IPS DF 6.9 (cell line): ENCODE results near the gene GRIK4.

Experiments
- DNase-seq: peaks from one replicate; pipeline ENCODE4 v3.0.0-alpha.2; 2013; ENCODE audit warnings: low read depth, low spot score
- H3K27ac ChIP-seq: one replicate; pipeline ENCODE4 v1.5.1; 2013; ENCODE audit warnings: low read length, control low read depth
- H3K27me3 ChIP-seq: 2 replicates; pipeline ENCODE4 v1.6.1; 2013; ENCODE audit warnings: mild to moderate bottlenecking, low read length; ENCODE audit not compliant: control insufficient read depth, insufficient read depth
- H3K36me3 ChIP-seq: 2 replicates; pipeline ENCODE4 v1.6.1; 2013; ENCODE audit warnings: low read length; ENCODE audit not compliant: control insufficient read depth, insufficient read depth
- H3K4me1 ChIP-seq: 2 replicates; pipeline ENCODE4 v1.6.1; 2013; ENCODE audit warnings: low read length; ENCODE audit not compliant: control insufficient read depth, insufficient read depth
- H3K4me3 ChIP-seq: 2 replicates; pipeline ENCODE4 v1.5.1; 2013; ENCODE audit warnings: mild to moderate bottlenecking, low read length
- H3K9me3 ChIP-seq: 2 replicates; pipeline ENCODE4 v1.6.1; 2013; ENCODE audit warnings: low read length, inconsistent platforms; ENCODE audit not compliant: control insufficient read depth, insufficient read depth
- whole genome bisulfite sequencing: extraction: QIAGEN DNeasy Blood & Tissue Kit; methylation state at CpG from one replicate; pipeline ENCODE4 v1.1.7; 2013; ENCODE audit warnings: mixed read lengths, missing lambda C conversion rate; ENCODE audit not compliant: insufficient read length, insufficient coverage; 5-methylcytosine and 5-hydroxymethylcytosine counted together

The GRIK4 gene

GRCh38 chr11:120548682-120549209 is 37.2 kb downstream of the GRIK4 start:
- DNase-seq = no peak
- no CpG with 5 or more reads among the region's 6 CpGs for WGBS
- Histone ChIP-seq H3K9me3 (no peaks in the 10 kb centered on the region), H3K27me3 (no peaks in the 10 kb centered on the region), H3K27ac (no peak overlapping the region), H3K4me1 (0 out of 2 replicates have a peak, but pooled peaks cover 4% of the 10 kb centered on the region), H3K36me3 (no peaks in the 10 kb centered on the region), H3K4me3 (no peak overlapping the region)

- H3K27me3 ChIP-seq = no peaks in the 10 kb centered on the region
- no CpG with 5 or more reads among the region's 11 CpGs for WGBS
- no peaks in the 10 kb centered on the region for H3K9me3 ChIP-seq
- H3K4me1 ChIP-seq = 0 out of 2 replicates have a peak, but pooled peaks cover 4% of the 10 kb centered on the region
- no peaks in the 10 kb centered on the region for H3K36me3 ChIP-seq
- H3K27ac ChIP-seq = no peak overlapping the region
- no peak overlapping the region for H3K4me3 ChIP-seq
- DNase-seq = no peak
These were observed 37.8 kb downstream of the GRIK4 start for GRCh38 chr11:120549346-120549745.

- no peaks in the 10 kb centered on the region for H3K9me3 ChIP-seq
- H3K27ac ChIP-seq = no peak overlapping the region
- peaks cover 8% of the 10 kb centered on the region for H3K4me1 ChIP-seq
- no peak for DNase-seq
- H3K27me3 ChIP-seq = no peaks in the 10 kb centered on the region
- H3K36me3 ChIP-seq = no peaks in the 10 kb centered on the region
- H3K4me3 ChIP-seq = no peak overlapping the region
- WGBS = no CpG with 5 or more reads among the region's 5 CpGs
These were observed 38.5 kb downstream of the GRIK4 start for GRCh38 chr11:120550007-120550406.

- WGBS = no CpG with 5 or more reads among the region's 7 CpGs
- Histone ChIP-seq H3K4me3 (no peak overlapping the region), H3K27ac (no peak overlapping the region), H3K9me3 (no peaks in the 10 kb centered on the region), H3K27me3 (no peaks in the 10 kb centered on the region), H3K36me3 (no peaks in the 10 kb centered on the region), H3K4me1 (peaks cover 13% of the 10 kb centered on the region)
- no peak for DNase-seq
These were observed 39.6 kb downstream of the GRIK4 start for GRCh38 chr11:120551191-120551590.

- no peak overlapping the region for H3K27ac ChIP-seq
- WGBS = no CpG with 5 or more reads among the region's 14 CpGs
- no peaks in the 10 kb centered on the region for H3K9me3 ChIP-seq
- H3K4me3 ChIP-seq = no peak overlapping the region
- no peak for DNase-seq
- no peaks in the 10 kb centered on the region for H3K36me3 ChIP-seq
- H3K4me1 ChIP-seq = peaks cover 12% of the 10 kb centered on the region
- no peaks in the 10 kb centered on the region for H3K27me3 ChIP-seq
These were observed 43.4 kb downstream of the GRIK4 start for GRCh38 chr11:120554766-120555432.

- no CpG with 5 or more reads among the region's 11 CpGs for WGBS
- H3K4me1 ChIP-seq = peaks cover 12% of the 10 kb centered on the region
- no peak overlapping the region for H3K4me3 ChIP-seq
- DNase-seq = no peak
- no peaks in the 10 kb centered on the region for H3K36me3 ChIP-seq
- no peaks in the 10 kb centered on the region for H3K9me3 ChIP-seq
- no peaks in the 10 kb centered on the region for H3K27me3 ChIP-seq
- H3K27ac ChIP-seq = no peak overlapping the region
These were observed 43.9 kb downstream of the GRIK4 start for GRCh38 chr11:120555433-120555773.

- Histone ChIP-seq H3K4me3 (no peak overlapping the region), H3K27ac (no peak overlapping the region), H3K9me3 (no peaks in the 10 kb centered on the region), H3K4me1 (peaks cover 12% of the 10 kb centered on the region), H3K36me3 (no peaks in the 10 kb centered on the region), H3K27me3 (no peaks in the 10 kb centered on the region)
- no peak for DNase-seq
- no CpG with 5 or more reads among the region's 9 CpGs for WGBS
These were observed 45.2 kb downstream of the GRIK4 start for GRCh38 chr11:120556797-120557196.

GRCh38 chr11:120558744-120559431 is 47.3 kb downstream of the GRIK4 start:
- H3K27ac ChIP-seq = no peak overlapping the region
- no peaks in the 10 kb centered on the region for H3K36me3 ChIP-seq
- H3K4me3 ChIP-seq = no peak overlapping the region
- 96% methylated on average over 2 of the region's 8 CpGs for WGBS
- DNase-seq = no peak
- H3K4me1 ChIP-seq = peaks cover 16% of the 10 kb centered on the region
- peaks cover 2% of the 10 kb centered on the region; the same call in 1 of the 2 replicates for H3K27me3 ChIP-seq
- no peaks in the 10 kb centered on the region for H3K9me3 ChIP-seq

GRCh38 chr11:120561286-120561685 is 49.7 kb downstream of the GRIK4 start:
- Histone ChIP-seq H3K27ac (no peak overlapping the region), H3K4me3 (no peak overlapping the region), H3K4me1 (peaks cover 6% of the 10 kb centered on the region), H3K27me3 (peaks cover 2% of the 10 kb centered on the region; the same call in 1 of the 2 replicates), H3K9me3 (no peaks in the 10 kb centered on the region), H3K36me3 (no peaks in the 10 kb centered on the region)
- no peak for DNase-seq
- no CpG with 5 or more reads among the region's 11 CpGs for WGBS

GRCh38 chr11:120562806-120563425 is 51.4 kb downstream of the GRIK4 start:
- no peak for DNase-seq
- Histone ChIP-seq H3K9me3 (no peaks in the 10 kb centered on the region), H3K36me3 (no peaks in the 10 kb centered on the region), H3K4me1 (peaks cover 3% of the 10 kb centered on the region; the same call in 1 of the 2 replicates), H3K27ac (no peak overlapping the region), H3K4me3 (no peak overlapping the region), H3K27me3 (peaks cover 2% of the 10 kb centered on the region; the same call in 1 of the 2 replicates)
- no CpG with 5 or more reads among the region's 9 CpGs for WGBS
